Astrocyte of the spinal cord (primary cell): Measurements from ENCODE around the gene AQP9.
"Not testable (repeated sequence)": the region's sequence is repeated elsewhere in the genome, so short reads cannot be mapped to it uniquely, and the experiment has no call there.

ENCODE experiments used
- DNase-seq: peaks from one replicate; pipeline ENCODE4 v3.0.0; 2011; ENCODE audit warnings: low read depth, low spot score
- H3K4me3 ChIP-seq: 2 replicates; pipeline ENCODE4 v1.5.1; 2011; ENCODE audit warnings: low read depth, mild to moderate bottlenecking, low read length, moderate library complexity
- in situ Hi-C: cut with HindIII; loops from 2 replicates; pipeline ENCODE4 v1.10.0; 2017; ENCODE audit warnings: low sequenced_read_pairs
- TF ChIP-seq, protein P1 (sequence below): IDR thresholded peaks from 2 replicates; pipeline ENCODE4 v1.5.1; 2012; ENCODE audit warnings: low read depth, mild to moderate bottlenecking, low read length, inconsistent platforms

The AQP9 gene

GRCh38 chr15:58201516-58201915, 63.3 kb downstream of the AQP9 start:
- TF ChIP-seq, protein P1, sequence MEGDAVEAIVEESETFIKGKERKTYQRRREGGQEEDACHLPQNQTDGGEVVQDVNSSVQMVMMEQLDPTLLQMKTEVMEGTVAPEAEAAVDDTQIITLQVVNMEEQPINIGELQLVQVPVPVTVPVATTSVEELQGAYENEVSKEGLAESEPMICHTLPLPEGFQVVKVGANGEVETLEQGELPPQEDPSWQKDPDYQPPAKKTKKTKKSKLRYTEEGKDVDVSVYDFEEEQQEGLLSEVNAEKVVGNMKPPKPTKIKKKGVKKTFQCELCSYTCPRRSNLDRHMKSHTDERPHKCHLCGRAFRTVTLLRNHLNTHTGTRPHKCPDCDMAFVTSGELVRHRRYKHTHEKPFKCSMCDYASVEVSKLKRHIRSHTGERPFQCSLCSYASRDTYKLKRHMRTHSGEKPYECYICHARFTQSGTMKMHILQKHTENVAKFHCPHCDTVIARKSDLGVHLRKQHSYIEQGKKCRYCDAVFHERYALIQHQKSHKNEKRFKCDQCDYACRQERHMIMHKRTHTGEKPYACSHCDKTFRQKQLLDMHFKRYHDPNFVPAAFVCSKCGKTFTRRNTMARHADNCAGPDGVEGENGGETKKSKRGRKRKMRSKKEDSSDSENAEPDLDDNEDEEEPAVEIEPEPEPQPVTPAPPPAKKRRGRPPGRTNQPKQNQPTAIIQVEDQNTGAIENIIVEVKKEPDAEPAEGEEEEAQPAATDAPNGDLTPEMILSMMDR, result no peak
- in situ Hi-C loops, result no loop called here
- H3K4me3 ChIP-seq, result no peak overlapping the region
- DNase-seq, result peak; percentile 59

- no peak overlapping the region for H3K4me3 ChIP-seq
- peak; percentile 96 for DNase-seq
- TF ChIP-seq, protein P1, result no peak
- in situ Hi-C loops, result no loop called here
Observed at GRCh38 chr15:58203537-58203936, 65.4 kb downstream of the AQP9 start.

DNA sequence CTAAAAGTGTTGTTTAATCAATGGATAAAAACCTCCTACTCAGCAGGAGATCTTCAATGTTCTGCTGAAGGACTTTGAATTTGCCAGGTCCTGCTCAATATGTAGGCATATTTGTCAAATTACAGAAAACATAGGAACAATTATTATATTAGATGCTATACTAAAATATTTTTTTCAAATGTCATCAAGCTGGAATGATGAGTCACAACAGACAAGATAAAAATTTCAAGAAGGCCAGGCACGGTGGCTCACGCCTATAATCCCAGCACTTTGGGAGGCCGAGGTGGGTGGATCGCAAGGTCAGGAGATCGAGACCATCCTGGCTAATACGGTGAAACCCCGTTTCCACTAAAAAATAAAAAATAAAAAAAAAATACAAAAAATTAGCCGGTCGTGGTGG, 68.0 kb downstream of the AQP9 start:
- DNase-seq, result no peak
- in situ Hi-C loops, result no loop called here
- no peak overlapping the region for H3K4me3 ChIP-seq
- TF ChIP-seq, protein P1, result no peak

DNA sequence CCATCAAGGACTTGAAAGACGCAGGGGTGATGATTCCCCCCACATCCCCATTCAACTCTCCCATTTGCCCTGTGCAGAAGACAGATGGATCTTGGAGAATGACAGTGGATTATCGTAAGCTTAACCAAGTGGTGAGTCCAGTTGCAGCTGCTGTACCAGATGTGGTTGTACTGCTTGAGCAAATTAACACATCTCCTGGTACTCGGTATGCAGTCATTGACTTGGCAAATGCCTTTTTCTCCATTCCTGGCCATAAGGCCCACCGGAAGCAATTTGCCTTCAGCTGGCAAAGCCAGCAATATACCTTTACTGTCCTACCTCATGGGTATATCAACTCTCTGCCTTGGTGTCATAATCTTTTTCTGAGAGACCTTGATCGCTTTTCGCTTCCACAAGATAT, 70.0 kb downstream of the AQP9 start:
- in situ Hi-C loops, H3K4me3 ChIP-seq, DNase-seq: not testable (repeated sequence)

DNA sequence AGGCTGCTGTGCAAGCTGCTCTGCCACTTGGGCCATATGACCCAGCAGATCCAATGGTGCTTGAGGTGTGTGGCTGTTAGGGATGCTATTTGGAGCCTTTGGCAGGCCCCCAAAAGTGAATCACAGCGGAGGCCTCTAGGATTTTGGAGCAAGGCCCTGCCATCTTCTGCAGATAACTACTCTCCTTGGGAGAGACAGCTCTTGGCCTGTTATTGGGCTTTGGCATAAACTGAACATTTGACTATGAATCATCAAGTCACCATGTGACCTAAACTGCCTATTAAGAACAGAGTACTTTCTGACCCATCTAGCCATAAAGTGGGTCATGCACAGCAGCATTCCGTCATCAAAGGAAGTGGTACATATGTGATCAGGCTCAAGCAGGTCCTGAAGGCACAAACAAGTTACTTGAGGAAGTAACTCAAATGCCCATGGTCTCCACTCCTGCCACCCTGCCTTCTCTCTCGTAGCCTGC, 70.9 kb downstream of the AQP9 start:
- in situ Hi-C loops, H3K4me3 ChIP-seq: not testable (repeated sequence)
- peak; percentile 57 for DNase-seq

- in situ Hi-C loops, H3K4me3 ChIP-seq, DNase-seq: not testable (repeated sequence)
Observed at GRCh38 chr15:58210031-58210430, 71.8 kb downstream of the AQP9 start.

- DNase-seq, result peak; percentile 46
- in situ Hi-C loops, result no loop called here
- no peak overlapping the region for H3K4me3 ChIP-seq
- TF ChIP-seq, protein P1, result peak; percentile 76
Observed at GRCh38 chr15:58212909-58213526, 74.8 kb downstream of the AQP9 start.

- in situ Hi-C loops, result no loop called here
- TF ChIP-seq, protein P1, result no peak
- DNase-seq, result no peak
- H3K4me3 ChIP-seq, result no peak overlapping the region
Observed at GRCh38 chr15:58213587-58214338, 75.6 kb downstream of the AQP9 start.
